Common myeloid progenitor, CD34-positive (primary cell): ENCODE results near the gene L3HYPDH.

Experiments
- CTCF ChIA-PET: fragments of 350-600 bp; sonication (Branson Sonifier 250); formaldehyde crosslinking; loops from one replicate; lab custom pipeline; 2021; ENCODE audit warnings: antibody characterized with exemption; lab: Charles Lee
- POLR2A ChIA-PET: fragments of 350-600 bp; sonication (Branson Sonifier 250); formaldehyde crosslinking; loops from one replicate; lab custom pipeline; 2021; ENCODE audit warnings: antibody characterized with exemption; lab: Charles Lee
- DNase-seq, 3 donors: peaks; one replicate each; pipeline versions ENCODE4 v3.0.0 to v3.0.0-alpha.2; 2013
- H3K27ac ChIP-seq, 2 experiments: 1 replicate in 1 of 2; 2 replicates in 1 of 2; pipeline ENCODE4 v1.7.0; 2013; ENCODE audit warnings: inconsistent platforms in 2 of 2, low read length in 2 of 2, mild to moderate bottlenecking in 2 of 2, low read depth in 1 of 2, moderate library complexity in 1 of 2; ENCODE audit not compliant: severe bottlenecking in 2 of 2, insufficient read depth in 1 of 2, poor library complexity in 1 of 2
- H3K27me3 ChIP-seq, 5 experiments: replicated peaks in 2 of 5; 1 replicate in 3 of 5; 2 replicates in 2 of 5; pipeline versions ENCODE4 v1.6.1 to v1.7.0; 2013; ENCODE audit warnings: low read length in 4 of 5, mild to moderate bottlenecking in 2 of 5, moderate library complexity in 2 of 5, inconsistent platforms in 1 of 5; ENCODE audit not compliant: insufficient read depth in 5 of 5, control insufficient read depth in 4 of 5
- H3K36me3 ChIP-seq, 4 experiments: 1 replicate in 2 of 4; 2 replicates in 2 of 4; pipeline versions ENCODE4 v1.6.1 to v1.7.0; 2013; ENCODE audit warnings: low read length in 3 of 4, control low read depth in 1 of 4, mild to moderate bottlenecking in 1 of 4; ENCODE audit not compliant: control insufficient read depth in 4 of 4, insufficient read depth in 4 of 4
- H3K4me1 ChIP-seq, 4 experiments: 1 replicate in 3 of 4; 2 replicates in 1 of 4; pipeline versions ENCODE4 v1.6.1 to v1.7.1; 2013; ENCODE audit warnings: low read length in 3 of 4, mild to moderate bottlenecking in 3 of 4, control low read depth in 1 of 4, inconsistent platforms in 1 of 4, moderate library complexity in 1 of 4; ENCODE audit not compliant: control insufficient read depth in 4 of 4, insufficient read depth in 4 of 4; ENCODE audit errors: control extremely low read depth in 1 of 4
- H3K4me3 ChIP-seq, 7 experiments: 1 replicate in 4 of 7; 2 replicates in 3 of 7; pipeline versions ENCODE4 v1.5.1 to v1.7.0; 2013; ENCODE audit warnings: mild to moderate bottlenecking in 7 of 7, low read length in 6 of 7, moderate library complexity in 6 of 7, inconsistent platforms in 2 of 7, low read depth in 2 of 7, control low read depth in 1 of 7; ENCODE audit not compliant: insufficient read depth in 4 of 7, control insufficient read depth in 1 of 7; ENCODE audit errors: extremely low read depth in 1 of 7
- H3K9me3 ChIP-seq, 5 experiments: 1 replicate in 4 of 5; 2 replicates in 1 of 5; pipeline versions ENCODE4 v1.6.1 to v1.7.1; 2013; ENCODE audit warnings: low read length in 4 of 5, mild to moderate bottlenecking in 2 of 5, inconsistent platforms in 1 of 5, low read depth in 1 of 5, moderate library complexity in 1 of 5; ENCODE audit not compliant: control insufficient read depth in 4 of 5, insufficient read depth in 2 of 5; ENCODE audit errors: control extremely low read depth in 1 of 5
- WGBS: methylation state at CpG from one replicate; pipeline ENCODE4 v1.1.5; 2013; ENCODE audit not compliant: insufficient coverage; 5-methylcytosine and 5-hydroxymethylcytosine counted together

L3HYPDH gene

GRCh38 chr14:59500732-59501131 lies 16.5 kb upstream of the L3HYPDH start:
- Histone ChIP-seq H3K36me3 (peaks cover 11 to 54% (median 35%) of the 10 kb centered on the region in 4 experiments), H3K27ac (peak overlapping the region in 1 of 2 experiments; percentile 18), H3K27me3 (no peaks in the 10 kb centered on the region), H3K4me3 (no peak overlapping the region), H3K9me3 (no peaks in the 10 kb centered on the region), H3K4me1 (peaks cover 0 to 4% (median 0%) of the 10 kb centered on the region in 4 experiments)
- no peak for DNase-seq
- 100% methylated on average over 2 of the region's 3 CpGs for WGBS
- ChIA-PET CTCF (interaction anchor here (1.3 to 20.3 kb wide), 4 partner anchors 10 to 863 kb away, joined by 3 to 536 read pairs (median 3); partner anchors contain the start of genes CCDC175 and DACT1), POLR2A (no interaction called here)

GRCh38 chr14:59492384-59492783 lies 8.2 kb upstream of the L3HYPDH start:
- peaks cover 22 to 77% (median 52%) of the 10 kb centered on the region in 4 experiments for H3K36me3 ChIP-seq
- whole genome bisulfite sequencing, result no CpG with 5 or more reads among the region's 1 CpG

GRCh38 chr14:59490756-59491155 lies 6.5 kb upstream of the L3HYPDH start:
- peaks cover 7 to 25% (median 13%) of the 10 kb centered on the region in 4 experiments for H3K4me1 ChIP-seq
- peaks cover 22 to 66% (median 44%) of the 10 kb centered on the region in 4 experiments for H3K36me3 ChIP-seq
- POLR2A ChIA-PET, result no interaction called here
- peaks cover 0 to 3% (median 0%) of the 10 kb centered on the region in 5 experiments for H3K9me3 ChIP-seq
- 61% methylated on average over 3 of the region's 3 CpGs for WGBS
- no peak overlapping the region for H3K4me3 ChIP-seq
- H3K27me3 ChIP-seq, result no peaks in the 10 kb centered on the region
- CTCF ChIA-PET, result interaction anchor here (0.7 to 0.8 kb wide), 2 partner anchors 17 to 93 kb away, joined by 3 to 4 read pairs; no protein-coding TSS in a partner anchor
- H3K27ac ChIP-seq, result no peak overlapping the region
- peak in 2 of 3 donors; percentile 42 to 47 for DNase-seq

More at GRCh38 chr14:59492384-59492783, 8.2 kb upstream of the L3HYPDH start:
- POLR2A ChIA-PET, result interaction anchor here (0.6 kb wide), 1 partner anchor 70 kb away, joined by 3 read pairs; no protein-coding TSS in a partner anchor
- Histone ChIP-seq H3K4me3 (no peak overlapping the region), H3K9me3 (peaks cover 0 to 3% (median 0%) of the 10 kb centered on the region in 5 experiments), H3K27me3 (no peaks in the 10 kb centered on the region), H3K4me1 (peaks cover 0 to 15% (median 4%) of the 10 kb centered on the region in 4 experiments), H3K27ac (no peak overlapping the region)
- DNase-seq, result no peak
- CTCF ChIA-PET, result interaction anchor here (1.2 to 4.1 kb wide), 2 partner anchors 12 to 85 kb away, joined by 4 to 15 read pairs; partner anchors contain the start of gene CCDC175

- Histone ChIP-seq H3K27ac (peak overlapping the region; percentile 66 to 87), H3K27me3 (no peaks in the 10 kb centered on the region), H3K4me3 (peak overlapping the region; percentile 81 to 97 (median 90)), H3K36me3 (peaks cover 8 to 20% (median 14%) of the 10 kb centered on the region in 4 experiments), H3K4me1 (peaks cover 21 to 66% (median 42%) of the 10 kb centered on the region in 4 experiments), H3K9me3 (no peaks in the 10 kb centered on the region)
- ChIA-PET CTCF (interaction anchor here (0.7 to 3.4 kb wide), 13 partner anchors 9 to 219 kb away, joined by 3 to 26 read pairs (median 7); partner anchors contain the start of genes CCDC175 and GPR135), POLR2A (no interaction called here)
- 0% methylated on average over 28 of the region's 32 CpGs for WGBS
- DNase-seq, result peak; percentile 62 to 91 (median 85)
Observed at GRCh38 chr14:59484639-59485175, 499 bp upstream of the L3HYPDH start.

GRCh38 chr14:59483363-59483762 lies 845 bp downstream of the L3HYPDH start:
- CTCF ChIA-PET, result interaction anchor here (0.6 to 3.4 kb wide), 12 partner anchors 8 to 94 kb away, joined by 3 to 26 read pairs (median 8); partner anchors contain the start of genes CCDC175 and GPR135
- Histone ChIP-seq H3K27ac (peak overlapping the region; percentile 38 to 87), H3K4me1 (peaks cover 21 to 62% (median 43%) of the 10 kb centered on the region in 4 experiments), H3K27me3 (no peaks in the 10 kb centered on the region), H3K4me3 (peak overlapping the region; percentile 81 to 97 (median 90)), H3K36me3 (peaks cover 6 to 13% (median 8%) of the 10 kb centered on the region in 4 experiments), H3K9me3 (no peaks in the 10 kb centered on the region)
- POLR2A ChIA-PET, result no interaction called here
- WGBS, result 3% methylated on average over 15 of the region's 16 CpGs
- no peak for DNase-seq

GRCh38 chr14:59482541-59483331 lies 1.5 kb downstream of the L3HYPDH start:
- Histone ChIP-seq H3K27ac (peak overlapping the region in 1 of 2 experiments; percentile 87), H3K9me3 (no peaks in the 10 kb centered on the region), H3K4me1 (peaks cover 21 to 59% (median 43%) of the 10 kb centered on the region in 4 experiments), H3K36me3 (peaks cover 5 to 10% (median 7%) of the 10 kb centered on the region in 4 experiments), H3K27me3 (no peaks in the 10 kb centered on the region), H3K4me3 (peak overlapping the region in 6 of 7 experiments; percentile 86 to 97 (median 90))
- CTCF ChIA-PET, result interaction anchor here (0.6 to 3.4 kb wide), 10 partner anchors 12 to 826 kb away, joined by 3 to 26 read pairs (median 9); partner anchors contain the start of genes CCDC175 and GPR135
- POLR2A ChIA-PET, result no interaction called here
- peak in 2 of 3 donors; percentile 50 to 54 for DNase-seq
- WGBS, result 63% methylated on average over 3 of the region's 6 CpGs
